ENCODE results near the gene RETREG1. TPM values are rescaled to one million over a fixed set of nuclear protein-coding genes. Genes with fewer than 3 reads are reported as not detected.

RETREG1 gene
- total and polyA plus RNA-seq, 7 experiments from 2014 or later, result 37.4 to 130 (median 48.6) TPM

GRCh38 chr5:16600946-16601345 lies 15.9 kb downstream of the RETREG1 start:
- CTCF ChIA-PET, result interaction anchor here (0.7 kb wide), 1 partner anchor 1573 kb away, joined by 4 read pairs; no protein-coding TSS in a partner anchor

DNA sequence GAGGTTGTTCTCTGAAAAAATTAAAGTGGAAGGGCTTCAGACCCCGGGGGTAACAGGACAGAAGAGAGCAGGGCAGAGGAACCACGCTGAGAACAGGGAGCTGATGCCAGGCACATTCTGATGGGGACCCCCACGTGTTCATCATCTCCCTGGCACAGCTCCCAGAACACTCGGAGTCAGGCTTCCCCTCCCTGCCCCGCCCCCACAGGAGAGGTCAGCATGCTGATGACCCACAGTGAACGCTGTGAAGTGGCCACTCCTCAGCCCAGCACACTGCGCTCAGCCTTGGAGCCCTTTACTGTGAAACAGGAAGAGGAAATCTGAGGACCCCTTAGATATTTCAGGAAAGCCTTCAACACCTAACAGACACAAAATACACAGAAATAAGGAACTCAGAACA lies 16.4 kb downstream of the RETREG1 start:
- Mint-ChIP-seq H3K36me3 (peaks cover 22 to 59% (median 46%) of the 10 kb centered on the region in 5 donors), H3K27ac (peak overlapping the region in 7 of 9 donors; percentile 4 to 82 (median 62)), H3K9me3 (no peaks in the 10 kb centered on the region), H3K4me3 (peak overlapping the region in 5 of 10 donors; percentile 28 to 53 (median 46)), H3K27me3 (no peaks in the 10 kb centered on the region), H3K4me1 (peaks cover 33 to 96% (median 89%) of the 10 kb centered on the region in 7 donors)
- Histone ChIP-seq H3K36me3 (ENCODE audit: control insufficient read depth in 2 of 3, insufficient read depth in 3 of 3, low read length in 3 of 3) (peaks cover 0 to 30% (median 0%) of the 10 kb centered on the region in 3 experiments), H3K4me1 (ENCODE audit: control insufficient read depth in 2 of 2, insufficient read depth in 2 of 2, low read length in 2 of 2) (peaks cover 0 to 24% of the 10 kb centered on the region in 2 donors), H3K4me3 (ENCODE audit: low read length) (no peak overlapping the region), H3K27ac (ENCODE audit: low read depth, low read length) (no peak overlapping the region), H3K27me3 (ENCODE audit: control insufficient read depth in 2 of 2, insufficient read depth in 2 of 2, low read length in 2 of 2) (no peaks in the 10 kb centered on the region), H3K9me3 (ENCODE audit: control insufficient read depth in 2 of 3, low read length in 3 of 3) (no peaks in the 10 kb centered on the region)
- ATAC-seq (peak; percentile 36), DNase-seq (no peak)
- POLR2A ChIA-PET, result no interaction called here
- CTCF ChIA-PET, result interaction anchor here (0.7 kb wide), 1 partner anchor 1572 kb away, joined by 4 read pairs; no protein-coding TSS in a partner anchor
- intact Hi-C loops (cut with micrococcal nuclease), result no loop called here

More at GRCh38 chr5:16600946-16601345, 15.9 kb downstream of the RETREG1 start:
- POLR2A ChIA-PET, result no interaction called here
- no peak overlapping the region for H3K4me3 ChIP-seq (ENCODE audit: low read length)
- no peaks in the 10 kb centered on the region for H3K27me3 Mint-ChIP-seq
- H3K36me3 Mint-ChIP-seq, result peaks cover 22 to 60% (median 46%) of the 10 kb centered on the region in 5 donors
- intact Hi-C loops (cut with micrococcal nuclease), result no loop called here
- H3K4me1 Mint-ChIP-seq, result peaks cover 33 to 96% (median 89%) of the 10 kb centered on the region in 7 donors
- no peak for DNase-seq
- H3K4me3 Mint-ChIP-seq, result peak overlapping the region in 5 of 10 donors; percentile 28 to 53 (median 46)
- H3K4me1 ChIP-seq (ENCODE audit: control insufficient read depth in 2 of 2, insufficient read depth in 2 of 2, low read length in 2 of 2), result peaks cover 0 to 24% of the 10 kb centered on the region in 2 donors
- peaks cover 0 to 36% (median 0%) of the 10 kb centered on the region in 3 experiments for H3K36me3 ChIP-seq (ENCODE audit: control insufficient read depth in 2 of 3, insufficient read depth in 3 of 3, low read length in 3 of 3)
- ATAC-seq, result no peak
- H3K27me3 ChIP-seq (ENCODE audit: control insufficient read depth in 2 of 2, insufficient read depth in 2 of 2, low read length in 2 of 2), result no peaks in the 10 kb centered on the region
- H3K27ac ChIP-seq (ENCODE audit: low read depth, low read length), result no peak overlapping the region
- H3K27ac Mint-ChIP-seq, result peak overlapping the region in 7 of 9 donors; percentile 4 to 82 (median 71)
- no peaks in the 10 kb centered on the region for H3K9me3 Mint-ChIP-seq
- no peaks in the 10 kb centered on the region for H3K9me3 ChIP-seq (ENCODE audit: control insufficient read depth in 2 of 3, low read length in 3 of 3)

DNA sequence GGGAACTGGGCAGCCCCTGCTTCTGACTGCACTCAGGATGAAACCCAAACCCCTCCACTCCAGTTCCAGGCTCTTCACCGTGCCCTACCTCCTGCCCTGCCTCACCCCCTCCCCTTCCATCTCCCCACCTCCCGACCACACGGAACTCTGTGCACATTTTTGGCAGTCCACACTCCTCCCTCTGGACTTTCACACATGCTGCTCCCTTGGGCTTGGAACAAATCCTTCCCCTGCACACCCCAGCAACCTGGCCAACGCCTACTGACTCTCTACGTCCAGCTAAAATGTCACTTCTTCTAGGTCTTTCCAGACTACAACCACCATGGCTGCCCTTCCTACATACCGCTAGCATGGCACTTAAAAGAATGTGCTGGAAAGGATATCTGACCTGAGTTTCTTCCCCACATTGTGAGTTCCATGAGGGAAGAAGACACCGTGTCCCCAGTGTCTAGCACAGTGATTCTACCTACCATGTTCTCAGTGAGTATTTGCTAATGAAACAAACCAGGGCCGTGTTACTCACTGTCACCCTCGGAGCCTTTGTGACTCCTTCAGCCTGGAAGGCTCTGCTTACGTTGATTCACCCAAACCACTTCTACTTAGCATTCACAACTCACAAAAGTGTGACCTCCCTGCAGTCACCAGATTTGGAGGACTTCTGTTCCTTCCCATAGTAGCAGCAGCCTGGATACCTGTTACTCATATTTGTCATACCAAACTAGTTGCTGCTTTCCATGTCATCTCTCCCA lies 18.7 kb downstream of the RETREG1 start:
- Mint-ChIP-seq H3K27me3 (no peaks in the 10 kb centered on the region), H3K4me3 (peak overlapping the region in 2 of 10 donors; percentile 31 to 72), H3K27ac (peak overlapping the region in 8 of 9 donors; percentile 23 to 83 (median 63)), H3K4me1 (peaks cover 35 to 96% (median 85%) of the 10 kb centered on the region in 7 donors), H3K36me3 (peaks cover 22 to 53% (median 38%) of the 10 kb centered on the region in 5 donors), H3K9me3 (no peaks in the 10 kb centered on the region)
- intact Hi-C loops (cut with micrococcal nuclease), result loop anchor here in 1 of 2 donors (2.0 kb wide), 1 partner anchor 17 kb away; no protein-coding TSS in a partner anchor
- Histone ChIP-seq H3K4me3 (ENCODE audit: low read length) (no peak overlapping the region), H3K27ac (ENCODE audit: low read depth, low read length) (no peak overlapping the region), H3K9me3 (ENCODE audit: control insufficient read depth in 2 of 3, low read length in 3 of 3) (no peaks in the 10 kb centered on the region), H3K4me1 (ENCODE audit: control insufficient read depth in 2 of 2, insufficient read depth in 2 of 2, low read length in 2 of 2) (peaks cover 0 to 23% of the 10 kb centered on the region in 2 donors), H3K27me3 (ENCODE audit: control insufficient read depth in 2 of 2, insufficient read depth in 2 of 2, low read length in 2 of 2) (no peaks in the 10 kb centered on the region), H3K36me3 (ENCODE audit: control insufficient read depth in 2 of 3, insufficient read depth in 3 of 3, low read length in 3 of 3) (peaks cover 0 to 28% (median 0%) of the 10 kb centered on the region in 3 experiments)
- ChIA-PET CTCF (no interaction called here), POLR2A (no interaction called here)
- ATAC-seq, result no peak
- no peak for DNase-seq

DNA sequence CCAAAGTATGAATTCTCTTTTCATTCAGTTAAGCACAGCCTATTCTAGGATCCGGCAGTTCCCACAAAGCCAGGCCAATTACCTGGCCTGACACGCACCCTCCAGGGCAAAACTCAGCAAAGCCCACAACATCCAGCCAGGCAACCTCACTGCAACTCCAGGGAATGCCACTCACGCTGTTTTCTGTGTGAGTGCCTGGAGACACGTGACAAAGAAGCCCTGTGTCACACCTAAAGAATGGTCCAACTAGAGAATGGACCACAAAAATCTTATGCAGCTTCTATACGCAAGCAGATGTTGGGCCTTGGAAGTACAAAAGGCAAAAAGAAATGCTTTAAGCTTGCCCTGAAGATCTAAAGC lies 20.2 kb downstream of the RETREG1 start:
- Mint-ChIP-seq H3K4me1 (peaks cover 43 to 96% (median 85%) of the 10 kb centered on the region in 7 donors), H3K27me3 (no peaks in the 10 kb centered on the region), H3K36me3 (peaks cover 12 to 52% (median 29%) of the 10 kb centered on the region in 5 donors), H3K9me3 (no peaks in the 10 kb centered on the region), H3K4me3 (peak overlapping the region in 2 of 10 donors; percentile 21 to 72), H3K27ac (peak overlapping the region in 5 of 9 donors; percentile 21 to 67 (median 51))
- ChIA-PET POLR2A (no interaction called here), CTCF (no interaction called here)
- Histone ChIP-seq H3K27me3 (ENCODE audit: control insufficient read depth in 2 of 2, insufficient read depth in 2 of 2, low read length in 2 of 2) (no peaks in the 10 kb centered on the region), H3K27ac (ENCODE audit: low read depth, low read length) (no peak overlapping the region), H3K4me1 (ENCODE audit: control insufficient read depth in 2 of 2, insufficient read depth in 2 of 2, low read length in 2 of 2) (peaks cover 0 to 27% of the 10 kb centered on the region in 2 donors), H3K4me3 (ENCODE audit: low read length) (no peak overlapping the region), H3K36me3 (ENCODE audit: control insufficient read depth in 2 of 3, insufficient read depth in 3 of 3, low read length in 3 of 3) (peaks cover 0 to 18% (median 0%) of the 10 kb centered on the region in 3 experiments), H3K9me3 (ENCODE audit: control insufficient read depth in 2 of 3, low read length in 3 of 3) (no peaks in the 10 kb centered on the region)
- ATAC-seq (no peak), DNase-seq (no peak)
- intact Hi-C loops (cut with micrococcal nuclease), result loop anchor here in 1 of 2 donors (2.0 kb wide), 1 partner anchor 18 kb away; no protein-coding TSS in a partner anchor

- no peak overlapping the region for H3K4me3 ChIP-seq (ENCODE audit: low read length)
- Mint-ChIP-seq H3K27ac (peak overlapping the region in 8 of 9 donors; percentile 11 to 76 (median 45)), H3K4me1 (peaks cover 44 to 99% (median 89%) of the 10 kb centered on the region in 7 donors), H3K4me3 (peak overlapping the region in 3 of 10 donors; percentile 28 to 72 (median 57)), H3K27me3 (no peaks in the 10 kb centered on the region), H3K9me3 (no peaks in the 10 kb centered on the region), H3K36me3 (peaks cover 12 to 52% (median 29%) of the 10 kb centered on the region in 5 donors)
- DNase-seq (no peak), ATAC-seq (no peak)
- peaks cover 0 to 18% (median 0%) of the 10 kb centered on the region in 3 experiments for H3K36me3 ChIP-seq (ENCODE audit: control insufficient read depth in 2 of 3, insufficient read depth in 3 of 3, low read length in 3 of 3)
- no peaks in the 10 kb centered on the region for H3K9me3 ChIP-seq (ENCODE audit: control insufficient read depth in 2 of 3, low read length in 3 of 3)
- ChIA-PET CTCF (interaction anchor here (1.2 kb wide), 1 partner anchor 44 kb away, joined by 4 read pairs; no protein-coding TSS in a partner anchor), POLR2A (interaction anchor here (1.3 kb wide), 1 partner anchor 32 kb away, joined by 3 read pairs; no protein-coding TSS in a partner anchor)
- H3K4me1 ChIP-seq (ENCODE audit: control insufficient read depth in 2 of 2, insufficient read depth in 2 of 2, low read length in 2 of 2), result peaks cover 0 to 27% of the 10 kb centered on the region in 2 donors
- intact Hi-C loops (cut with micrococcal nuclease), result loop anchor here in 1 of 2 donors (2.0 kb wide), 1 partner anchor 19 kb away; no protein-coding TSS in a partner anchor
- H3K27me3 ChIP-seq (ENCODE audit: control insufficient read depth in 2 of 2, insufficient read depth in 2 of 2, low read length in 2 of 2), result no peaks in the 10 kb centered on the region
- no peak overlapping the region for H3K27ac ChIP-seq (ENCODE audit: low read depth, low read length)
Observed at GRCh38 chr5:16595881-16596580, 20.8 kb downstream of the RETREG1 start.

DNA sequence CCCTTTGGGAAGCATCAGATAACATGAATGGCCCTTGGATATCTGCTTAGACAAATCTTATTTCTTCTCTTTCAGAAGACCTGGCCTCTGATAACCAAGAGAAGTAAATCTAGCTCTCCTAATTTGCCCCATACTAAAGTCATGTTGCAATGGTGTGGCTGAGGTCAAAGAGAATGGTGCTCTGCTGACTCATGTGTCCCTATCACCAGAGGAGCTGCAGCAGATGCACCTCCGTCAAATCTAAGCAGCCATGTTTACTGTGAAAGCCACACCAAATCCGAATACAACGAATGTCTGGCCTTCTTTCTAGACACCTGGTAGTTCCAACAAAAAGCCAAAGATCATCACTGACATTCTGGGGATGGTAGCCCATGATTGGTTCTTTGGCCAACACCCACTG lies 23.2 kb downstream of the RETREG1 start:
- Mint-ChIP-seq H3K36me3 (peaks cover 15 to 58% (median 29%) of the 10 kb centered on the region in 5 donors), H3K4me3 (peak overlapping the region in 6 of 10 donors; percentile 5 to 72 (median 42)), H3K9me3 (peaks cover 0 to 3% (median 0%) of the 10 kb centered on the region in 11 donors), H3K27ac (peak overlapping the region in 4 of 9 donors; percentile 6 to 53 (median 8)), H3K4me1 (peaks cover 35 to 99% (median 89%) of the 10 kb centered on the region in 7 donors), H3K27me3 (no peaks in the 10 kb centered on the region)
- ChIA-PET POLR2A (no interaction called here), CTCF (interaction anchor here (1.2 kb wide), 1 partner anchor 138 kb away, joined by 3 read pairs; no protein-coding TSS in a partner anchor)
- H3K27me3 ChIP-seq (ENCODE audit: control insufficient read depth in 2 of 2, insufficient read depth in 2 of 2, low read length in 2 of 2), result no peaks in the 10 kb centered on the region
- ATAC-seq (no peak), DNase-seq (no peak)
- H3K9me3 ChIP-seq (ENCODE audit: control insufficient read depth in 2 of 3, low read length in 3 of 3), result no peaks in the 10 kb centered on the region
- H3K27ac ChIP-seq (ENCODE audit: low read depth, low read length), result no peak overlapping the region
- no peak overlapping the region for H3K4me3 ChIP-seq (ENCODE audit: low read length)
- peaks cover 0 to 22% (median 0%) of the 10 kb centered on the region in 3 experiments for H3K36me3 ChIP-seq (ENCODE audit: control insufficient read depth in 2 of 3, insufficient read depth in 3 of 3, low read length in 3 of 3)
- H3K4me1 ChIP-seq (ENCODE audit: control insufficient read depth in 2 of 2, insufficient read depth in 2 of 2, low read length in 2 of 2), result peaks cover 0 to 27% of the 10 kb centered on the region in 2 donors
- intact Hi-C loops (cut with micrococcal nuclease), result no loop called here
